HT-29 (cell line): ENCODE results near the gene ARHGAP8. TPM values are rescaled to one million over a fixed set of nuclear protein-coding genes. Genes with fewer than 3 reads are reported as not detected.

Experiments used
- DNase-seq: peaks from one replicate; pipeline ENCODE4 v3.0.0-alpha.2; 2015; ENCODE audit warnings: low spot score
- total RNA-seq: library from RNA; depleted of rRNA; stranded (reverse); fragments of >200 nt; shearing (Covaris generic); gene quantifications from 2 replicates; pipeline ENCODE4 v1.2.3, GENCODE V29; 2014

ARHGAP8 gene
- total RNA-seq, 1 experiment from 2014 or later = 38.1 TPM

DNA sequence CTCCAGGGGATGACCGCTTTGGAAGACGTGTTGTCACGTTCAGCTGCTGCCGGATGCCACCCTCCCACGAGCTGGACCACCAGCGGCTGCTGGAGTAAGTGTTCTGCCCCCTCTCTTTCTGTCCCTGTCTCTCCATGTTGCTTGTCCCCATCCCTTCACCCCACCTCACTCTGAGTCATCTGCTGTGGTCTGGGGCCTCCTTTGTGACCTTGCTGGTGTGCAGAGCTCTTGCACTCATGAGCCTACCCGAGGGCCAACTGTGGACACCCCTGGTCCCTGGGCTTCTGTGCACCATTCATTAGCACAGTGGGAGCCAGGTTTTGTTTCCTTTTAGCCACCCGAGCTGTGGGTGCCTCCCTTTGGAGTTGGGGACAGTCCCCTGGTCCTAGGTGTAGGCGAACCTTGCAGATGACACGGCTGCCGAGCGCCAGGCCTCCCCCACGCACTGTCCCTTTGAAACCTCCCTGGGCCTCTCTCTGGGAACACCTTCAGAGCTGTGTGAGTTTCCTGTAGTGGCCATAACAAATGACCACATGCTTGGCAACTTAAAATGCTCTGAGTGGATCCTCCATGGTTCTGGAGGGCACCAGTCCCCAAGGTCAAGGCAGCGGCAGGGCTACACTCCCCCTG is 49.8 kb downstream of the ARHGAP8 start:
- DNase-seq = no peak

DNA sequence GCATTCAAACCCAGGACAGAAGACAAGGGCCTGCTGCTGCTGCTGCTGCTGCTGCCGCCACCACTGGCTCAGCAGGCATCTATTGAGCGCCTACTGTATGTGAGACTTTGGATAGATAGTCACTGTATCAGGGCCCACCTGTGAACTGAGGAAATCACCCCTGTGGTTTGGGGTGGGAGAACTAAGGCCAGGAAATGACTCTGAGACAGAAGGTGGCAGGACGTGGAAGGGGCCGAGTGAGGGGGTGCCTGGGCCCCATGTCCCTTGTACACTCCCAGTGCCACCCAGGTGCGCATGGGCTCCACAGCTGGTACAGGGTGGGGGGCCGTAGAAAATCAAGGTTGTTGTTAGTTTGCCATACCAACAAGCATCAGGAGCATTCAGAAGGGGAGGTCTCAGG is 50.6 kb downstream of the ARHGAP8 start:
- no peak for DNase-seq

DNA sequence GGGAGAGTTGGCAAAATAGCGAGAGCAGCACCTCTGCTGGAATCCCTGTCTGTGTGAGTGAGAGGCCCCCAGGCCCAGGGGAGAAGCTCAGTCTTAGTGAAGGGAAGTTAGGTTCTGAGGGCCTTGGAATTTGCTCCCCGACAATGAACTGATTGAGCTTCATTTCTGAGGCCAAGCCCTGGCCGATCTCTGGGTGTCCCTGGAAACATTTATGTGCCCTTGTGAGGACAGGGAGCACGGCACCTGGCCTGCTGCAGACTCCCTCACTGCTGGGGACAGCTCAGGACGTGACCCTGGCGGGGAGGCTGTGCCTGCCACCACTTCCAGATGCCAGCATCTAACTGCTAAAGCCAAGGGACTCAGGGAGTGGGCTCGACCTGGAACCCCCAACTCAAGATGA is 52.0 kb downstream of the ARHGAP8 start:
- DNase-seq = no peak

DNA sequence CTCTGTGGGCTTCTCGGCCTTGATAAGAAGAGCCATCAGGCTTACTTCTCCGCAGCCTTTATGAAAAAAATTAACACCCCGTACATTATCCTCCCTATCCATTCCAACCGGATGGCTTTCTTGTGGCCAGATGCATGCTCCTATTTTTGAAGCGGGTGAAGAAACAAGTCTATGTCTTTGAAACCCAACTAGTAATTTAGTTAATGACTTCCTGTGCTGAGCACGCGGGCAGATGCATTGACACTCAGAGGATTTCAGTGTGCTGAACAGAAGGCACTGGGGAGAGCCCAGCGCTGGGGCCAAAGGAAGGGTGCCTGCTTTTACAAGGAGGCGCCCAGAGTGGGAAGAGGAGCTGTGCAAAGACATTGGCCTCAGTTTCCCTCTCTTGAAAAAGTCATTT is 53.3 kb downstream of the ARHGAP8 start:
- no peak for DNase-seq

DNA sequence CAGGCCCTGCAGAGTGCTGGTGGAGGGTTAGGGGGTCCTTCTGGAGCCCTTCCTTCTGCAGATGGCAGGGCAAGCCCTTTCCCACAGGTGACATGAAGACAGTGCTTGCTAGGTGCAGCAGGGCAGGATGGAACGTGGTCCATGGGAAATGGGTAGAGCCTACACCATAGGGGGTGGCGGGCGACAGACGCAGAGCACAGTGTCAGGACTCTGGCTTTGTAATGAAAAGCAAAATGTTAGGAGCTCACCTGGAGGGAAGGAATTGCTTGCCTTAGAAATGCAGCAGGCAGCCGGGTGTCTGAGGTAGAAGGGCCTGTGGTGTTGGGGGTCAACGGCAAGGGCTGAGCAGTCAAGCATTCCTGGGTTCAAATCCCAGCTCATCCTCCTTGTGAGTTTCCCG is 54.9 kb downstream of the ARHGAP8 start:
- DNase-seq = no peak

DNA sequence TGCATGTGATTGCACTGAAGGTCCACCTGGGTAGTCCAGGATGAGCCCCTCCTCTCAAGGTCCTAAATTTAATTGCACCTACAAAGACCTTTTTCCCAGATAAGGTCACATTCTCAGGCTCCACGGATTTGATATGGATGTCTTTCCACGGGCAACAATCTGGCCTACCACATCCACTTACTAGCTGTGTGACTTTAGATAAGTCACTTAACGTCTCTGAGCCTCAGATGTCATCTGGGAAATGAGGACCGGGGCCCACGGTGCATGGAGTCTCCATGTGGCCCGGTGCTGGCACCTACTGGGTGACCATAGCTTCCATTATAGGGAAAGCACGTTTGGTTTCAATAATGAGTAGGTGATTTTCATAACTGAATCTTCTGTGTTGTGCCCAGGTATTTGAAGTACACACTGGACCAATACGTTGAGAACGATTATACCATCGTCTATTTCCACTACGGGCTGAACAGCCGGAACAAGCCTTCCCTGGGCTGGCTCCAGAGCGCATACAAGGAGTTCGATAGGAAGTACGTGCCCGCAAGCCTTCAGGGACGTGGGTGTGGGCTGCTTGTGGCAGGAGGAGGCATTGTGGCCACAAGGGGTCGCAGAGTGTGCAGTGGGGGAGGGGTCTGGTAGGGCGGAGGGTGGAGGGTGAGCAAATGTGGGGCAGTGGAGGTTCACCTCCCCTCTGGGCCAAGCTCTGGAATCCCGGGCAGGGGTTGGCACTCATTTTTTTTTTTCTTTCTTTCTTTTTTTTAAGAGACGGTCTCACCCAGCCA is 55.7 kb downstream of the ARHGAP8 start:
- DNase-seq = no peak

DNA sequence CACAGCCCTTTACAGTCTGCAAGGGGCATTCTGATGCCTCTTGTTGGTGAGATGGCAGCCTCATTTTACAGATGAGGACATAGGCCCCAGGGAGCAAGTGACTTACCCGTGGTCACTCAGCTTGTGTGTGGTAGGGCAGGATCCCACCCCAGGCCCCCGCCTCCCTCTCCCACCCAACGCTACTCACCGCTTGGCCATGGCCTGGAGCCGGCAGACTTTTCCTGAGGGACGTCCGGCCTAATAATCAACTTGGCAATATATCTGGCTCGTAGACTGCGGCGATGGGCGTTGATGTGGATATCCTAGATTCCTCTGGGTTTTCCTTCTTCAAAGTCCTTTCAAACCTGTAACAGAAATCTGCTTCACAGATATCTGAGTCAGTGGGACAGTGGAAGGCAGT is 57.1 kb downstream of the ARHGAP8 start:
- DNase-seq = no peak

DNA sequence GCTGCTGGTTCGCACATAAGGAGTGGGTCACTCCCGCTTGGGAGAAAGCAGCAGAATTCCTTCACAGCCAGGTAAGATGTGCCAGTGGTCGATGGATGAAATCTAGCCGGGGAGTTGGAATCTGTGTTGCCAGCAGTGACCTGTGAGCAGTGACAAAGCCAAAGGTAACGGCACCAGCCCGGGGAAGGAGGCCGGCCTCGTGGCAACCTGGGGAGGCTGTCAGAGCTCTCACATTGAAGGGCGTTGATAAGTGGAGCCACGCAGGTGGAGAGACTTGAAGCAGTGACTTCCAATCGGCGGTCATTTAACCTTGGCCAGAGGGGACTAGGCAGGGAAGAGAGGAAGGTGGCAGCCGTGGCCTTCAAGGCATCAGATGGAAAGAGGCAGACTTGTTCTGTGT is 58.8 kb downstream of the ARHGAP8 start:
- no peak for DNase-seq

DNA sequence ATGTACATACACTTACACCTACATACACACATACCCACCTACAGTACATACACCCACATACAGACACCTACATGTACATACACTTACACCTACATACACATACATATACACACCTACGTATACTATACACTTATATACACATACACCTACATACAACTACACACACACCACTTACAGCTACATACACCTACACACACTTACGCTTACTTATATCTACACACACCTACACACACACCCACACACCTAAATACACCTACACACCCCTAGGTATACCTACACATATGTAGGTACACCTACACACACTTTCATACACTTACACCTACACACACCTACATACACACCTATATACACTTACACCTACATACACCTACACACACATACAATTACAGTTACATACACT is 61.0 kb downstream of the ARHGAP8 start:
- DNase-seq = no peak

DNA sequence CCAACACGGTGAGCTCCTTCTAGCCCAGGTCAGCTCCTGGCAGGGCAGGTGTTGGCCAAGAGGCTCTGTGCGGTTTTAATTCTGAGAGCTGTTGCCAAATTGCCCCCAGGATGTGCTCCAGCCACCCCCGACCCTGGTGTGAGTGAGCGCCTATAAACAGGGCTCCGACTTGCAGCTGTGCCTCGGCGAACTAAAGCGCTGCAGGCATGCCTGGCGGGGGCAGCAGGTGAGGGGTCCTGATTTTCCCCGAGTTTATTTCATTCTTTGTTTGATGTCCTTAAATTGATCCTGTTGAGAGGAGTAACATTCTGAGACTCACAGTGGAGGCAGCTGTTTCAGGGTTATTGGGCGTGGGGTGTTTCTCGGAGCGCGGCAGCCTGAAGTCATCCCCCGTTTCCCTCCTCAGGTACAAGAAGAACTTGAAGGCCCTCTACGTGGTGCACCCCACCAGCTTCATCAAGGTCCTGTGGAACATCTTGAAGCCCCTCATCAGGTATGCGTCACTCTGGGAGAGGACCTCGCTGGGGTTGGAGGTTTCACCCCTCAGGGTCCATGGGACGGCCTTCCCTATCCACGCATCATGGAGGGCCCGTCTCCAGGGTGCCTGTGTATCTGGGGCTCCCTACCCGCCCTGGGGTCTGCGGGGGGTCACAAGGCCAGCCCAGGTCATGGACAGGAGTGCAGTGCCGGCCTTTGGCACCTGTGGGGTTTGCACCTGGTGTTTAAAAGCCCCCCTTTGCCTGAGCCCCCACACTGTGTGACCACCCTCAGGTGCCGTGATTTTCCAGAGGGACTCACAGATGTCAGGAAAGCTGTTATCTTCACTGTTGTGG is 62.1 kb downstream of the ARHGAP8 start:
- no peak for DNase-seq

DNA sequence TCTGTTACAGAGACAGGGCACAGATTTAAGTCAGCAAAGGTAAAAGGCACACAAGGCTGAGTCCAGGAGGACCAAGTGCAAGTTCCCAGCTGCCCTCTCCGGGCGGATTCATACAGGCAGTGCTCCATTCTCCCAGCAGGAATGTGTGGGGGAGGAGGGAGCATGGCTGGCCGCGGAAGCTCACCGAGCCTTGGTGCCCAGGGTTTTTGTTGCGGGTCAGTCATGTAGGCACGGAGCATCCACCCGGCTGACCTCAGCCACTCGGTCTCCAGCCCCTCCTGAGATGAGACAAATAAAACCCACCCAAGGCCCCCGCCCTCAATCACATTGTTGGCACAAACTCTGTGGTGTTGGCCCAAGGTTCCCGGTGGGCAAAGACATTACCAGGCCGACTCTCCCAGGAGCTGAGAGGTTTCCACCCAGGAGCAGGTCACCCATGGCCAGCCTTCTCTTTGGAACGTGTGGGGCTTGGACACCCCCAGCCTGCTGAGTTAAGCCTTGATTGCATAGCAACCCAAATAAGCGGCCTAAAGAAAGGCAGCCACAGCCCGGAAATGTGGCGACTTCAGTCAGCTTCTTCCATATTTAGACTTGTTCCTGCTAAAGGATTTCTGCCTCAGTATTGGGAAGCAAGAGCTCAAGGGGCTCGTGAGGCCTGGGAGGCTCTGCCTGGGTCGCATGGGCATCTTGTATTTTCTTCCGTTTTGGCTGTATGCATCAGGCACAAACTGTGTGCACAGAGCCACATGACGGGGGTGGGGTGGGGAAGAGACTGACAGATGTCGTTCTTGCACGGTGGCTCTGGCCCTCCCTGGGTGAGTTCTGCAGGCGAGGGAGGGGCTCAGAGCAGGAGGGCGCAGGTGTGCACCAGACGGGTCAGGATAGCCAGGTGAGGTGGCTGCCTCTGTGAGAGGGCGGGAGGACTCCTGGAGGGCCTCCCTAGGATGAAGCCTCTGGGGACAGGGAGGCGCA is 63.0 kb downstream of the ARHGAP8 start:
- DNase-seq = no peak

DNA sequence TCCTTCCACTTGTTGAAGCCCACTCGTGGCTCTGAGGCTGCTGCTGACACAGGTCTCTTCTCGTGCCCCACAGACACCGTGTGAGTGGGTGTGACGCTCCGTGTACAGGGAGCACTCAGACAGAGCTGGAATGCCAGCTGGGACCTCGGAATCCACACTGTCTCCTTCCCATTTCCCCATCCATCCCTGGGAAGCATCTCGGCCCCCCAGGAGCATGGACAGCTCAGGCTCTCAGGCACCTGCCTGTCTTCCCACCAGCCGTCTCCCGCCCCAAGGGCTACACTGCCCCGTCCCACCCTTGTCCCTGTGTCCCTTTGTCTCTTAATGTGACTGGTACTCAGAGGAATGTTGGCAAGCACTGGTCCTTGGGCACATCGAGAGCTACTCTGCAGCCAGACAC is 63.8 kb downstream of the ARHGAP8 start:
- no peak for DNase-seq

DNA sequence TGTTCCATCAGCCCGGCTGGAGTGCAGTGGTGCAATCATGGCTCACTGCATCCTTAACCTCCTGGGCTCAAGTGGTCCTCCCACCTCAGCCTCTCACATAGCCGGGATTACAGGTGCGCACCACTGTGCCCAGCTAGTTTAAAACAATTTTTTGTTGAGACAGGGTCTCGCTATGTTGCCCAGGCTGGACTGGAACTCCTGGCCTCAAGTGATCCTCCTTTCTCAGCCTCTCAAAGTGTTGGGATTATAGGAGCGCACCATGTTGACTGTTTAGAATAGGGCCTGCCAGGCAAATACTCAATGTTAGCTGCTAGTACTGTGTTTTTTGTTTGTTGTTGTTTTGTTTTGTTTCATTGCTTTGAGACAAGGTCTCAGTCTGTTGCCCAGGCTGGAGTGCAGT is 66.4 kb downstream of the ARHGAP8 start:
- DNase-seq = no peak

DNA sequence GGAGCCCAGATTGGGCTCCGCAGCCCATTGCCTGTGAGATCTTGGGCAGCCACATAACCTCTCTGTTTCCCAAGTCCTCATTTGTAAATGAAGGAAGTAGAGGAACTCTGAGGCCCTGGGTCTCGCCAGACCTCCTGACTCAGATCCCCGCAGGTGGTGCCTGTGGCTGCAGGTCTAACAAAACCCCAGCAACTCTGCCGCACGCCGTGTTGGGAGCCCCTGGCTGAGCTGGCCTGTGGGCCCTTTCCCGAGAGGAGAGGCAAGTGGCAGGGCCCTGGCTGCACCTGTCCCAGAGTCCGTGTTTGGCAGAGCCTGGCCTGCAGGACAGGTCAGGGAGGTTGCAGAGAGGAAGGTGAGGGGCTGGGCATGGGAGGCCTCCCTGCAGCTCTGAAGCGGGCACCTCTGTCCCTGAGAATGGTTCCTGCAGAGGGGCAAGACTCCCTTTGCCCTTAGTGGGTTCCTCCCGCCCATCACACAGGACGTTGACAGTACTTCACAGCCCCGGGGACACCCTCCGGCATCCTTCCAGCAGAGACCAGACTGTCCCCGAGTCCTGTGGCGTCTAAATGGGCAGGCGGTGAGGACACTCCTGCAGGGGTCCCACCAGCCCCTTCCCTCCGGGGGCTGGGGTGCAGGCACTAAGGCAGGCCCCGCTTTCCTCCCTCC is 67.7 kb downstream of the ARHGAP8 start:
- DNase-seq = no peak

DNA sequence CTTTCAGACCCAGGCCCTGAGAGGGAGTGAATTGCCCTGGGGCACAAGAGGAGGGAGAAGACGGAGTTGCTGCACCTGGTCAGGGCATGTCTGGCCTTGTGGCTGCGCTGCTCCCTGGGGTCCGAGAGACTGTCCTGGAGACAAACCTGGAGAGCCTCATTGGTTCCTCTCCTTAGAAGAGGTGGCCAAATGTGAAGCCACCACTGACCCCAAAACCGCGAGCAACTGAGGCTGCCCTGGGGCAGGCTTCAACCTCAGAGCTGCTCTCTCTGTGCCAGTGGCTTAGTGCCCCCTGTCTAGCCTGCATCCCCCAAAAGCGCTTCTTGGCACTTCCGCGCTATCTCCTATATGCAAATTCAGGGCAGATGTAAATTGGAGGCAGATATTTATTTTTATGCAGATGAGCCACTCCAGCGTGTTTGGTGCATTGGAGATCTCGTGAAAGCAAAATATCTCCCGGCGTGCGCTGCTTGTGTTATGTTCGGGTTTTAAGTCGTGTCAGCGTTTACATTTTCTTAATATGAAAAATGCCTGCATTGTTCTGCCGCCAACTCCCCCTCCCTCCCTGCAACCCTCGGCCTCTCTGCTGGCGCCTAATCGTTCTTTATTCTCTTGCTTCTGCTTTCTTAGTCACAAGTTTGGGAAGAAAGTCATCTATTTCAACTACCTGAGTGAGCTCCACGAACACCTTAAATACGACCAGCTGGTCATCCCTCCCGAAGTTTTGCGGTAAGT is 69.5 kb downstream of the ARHGAP8 start:
- no peak for DNase-seq

DNA sequence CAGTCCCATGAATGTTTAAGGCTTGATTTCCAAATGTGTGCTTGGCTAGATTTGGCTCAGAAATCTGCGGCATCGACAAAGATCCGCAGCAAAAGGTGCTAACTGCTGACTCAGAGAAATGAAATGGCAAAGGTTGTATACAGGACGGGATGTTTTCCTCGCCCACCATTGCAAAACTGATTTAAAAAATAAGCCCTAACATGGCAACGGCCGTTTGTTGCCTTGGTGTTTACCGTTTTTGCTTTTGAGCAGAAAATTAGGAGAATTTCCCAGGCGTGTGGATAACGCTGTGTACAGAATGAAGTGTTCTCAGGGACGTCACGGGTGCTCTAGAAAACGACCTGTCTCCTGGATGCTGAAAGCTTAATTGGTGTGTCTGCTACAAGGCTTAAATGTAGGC is 70.2 kb downstream of the ARHGAP8 start:
- DNase-seq = no peak

DNA sequence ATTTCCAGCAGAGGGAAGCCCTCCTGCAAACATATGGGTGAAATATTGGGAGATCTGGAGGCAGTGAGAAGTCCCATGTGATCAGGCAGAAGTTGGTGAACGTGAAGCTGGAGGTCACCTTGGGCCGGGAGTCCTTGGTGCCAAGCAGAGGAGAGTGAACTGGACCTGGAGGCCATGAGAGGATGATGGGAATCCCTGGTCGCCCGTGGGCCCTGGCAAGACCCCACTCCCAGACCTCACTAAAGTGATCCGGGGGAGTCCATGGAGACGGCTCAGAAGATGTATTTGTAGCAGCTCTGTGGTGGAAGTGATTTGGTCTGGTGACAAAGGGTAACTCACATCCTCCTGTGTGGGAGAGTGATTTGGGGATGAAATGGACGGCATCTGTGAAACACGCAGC is 71.0 kb downstream of the ARHGAP8 start:
- no peak for DNase-seq

DNA sequence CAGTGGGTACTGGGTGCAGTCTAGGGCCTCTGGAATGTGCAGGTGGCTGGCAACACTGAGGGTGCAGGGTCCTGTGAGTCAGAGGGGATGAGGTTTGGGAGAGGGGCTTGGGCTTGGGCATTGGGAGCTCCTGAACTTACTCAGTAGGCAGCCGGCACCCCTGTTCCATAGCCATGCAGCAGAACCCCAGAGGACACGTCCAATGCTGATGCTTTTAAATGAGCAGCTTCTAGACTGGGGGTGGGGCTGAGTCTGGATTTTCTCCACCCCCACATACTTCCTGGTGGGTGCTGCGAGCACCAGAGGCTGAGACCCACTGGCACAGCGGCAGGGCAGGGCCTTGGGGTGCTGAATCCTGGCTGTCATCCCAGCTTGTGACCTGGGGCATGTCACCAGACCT is 71.4 kb downstream of the ARHGAP8 start:
- DNase-seq = no peak

DNA sequence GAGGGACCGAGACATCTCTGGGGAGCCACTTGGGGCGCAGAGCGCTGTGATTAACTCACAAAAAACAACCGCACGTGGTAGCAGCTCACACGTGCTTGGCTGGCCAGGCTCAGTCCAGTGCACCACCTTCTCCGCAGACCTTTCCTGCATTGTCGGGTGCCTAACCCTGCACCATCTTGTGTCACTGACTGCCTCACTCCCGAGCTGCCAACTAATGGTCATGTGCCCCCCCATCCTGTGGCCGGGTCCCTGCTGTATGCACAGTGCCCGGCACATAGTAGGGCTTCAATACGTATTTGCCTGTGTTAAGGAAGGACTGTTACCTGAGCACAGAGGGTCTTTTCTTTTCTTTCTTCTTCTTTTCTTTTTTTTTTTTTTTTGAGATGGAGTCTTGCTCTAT is 71.9 kb downstream of the ARHGAP8 start:
- no peak for DNase-seq
